H1 (cell line): ENCODE results near the gene CCDC112. TPM values are rescaled to one million over a fixed set of nuclear protein-coding genes. Genes with fewer than 3 reads are reported as not detected.

ENCODE experiments used
- CTCF ChIA-PET: fragments of 300-600 bp; sonication (Branson Sonifier 250); formaldehyde crosslinking; loops from one replicate; lab custom pipeline; 2021; ENCODE audit not compliant: partially characterized antibody; lab: Charles Lee
- POLR2A ChIA-PET: fragments of 300-600 bp; sonication (Branson Sonifier 250); formaldehyde crosslinking; loops from one replicate; lab custom pipeline; 2021; ENCODE audit warnings: inconsistent platforms; ENCODE audit not compliant: partially characterized antibody; lab: Charles Lee
- DNase-seq, 2 experiments: peaks; one replicate each; pipeline versions ENCODE4 v3.0.0 to v3.0.0-alpha.2; 2010 to 2022; ENCODE audit warnings: low spot score in 2 of 2, low read depth in 1 of 2, mixed read lengths in 1 of 2
- FAIRE-seq: peaks from 2 replicates; lab custom pipeline; 2011; peaks lifted over from hg19 to GRCh38; lab: Jason Lieb, UNC
- H2AFZ ChIP-seq: 2 replicates; pipeline ENCODE4 v1.8.1; 2012; ENCODE audit warnings: low read length, inconsistent platforms
- H2AK5ac ChIP-seq: 2 replicates; pipeline ENCODE4 v1.6.1; 2013; ENCODE audit warnings: low read depth, low read length
- H2BK120ac ChIP-seq: replicated peaks from 2 replicates; pipeline ENCODE3; 2013; ENCODE audit warnings: low read depth, low read length, inconsistent platforms
- H2BK12ac ChIP-seq: 2 replicates; pipeline ENCODE4 v1.6.1; 2013; ENCODE audit warnings: low read depth, low read length
- H2BK15ac ChIP-seq: 2 replicates; pipeline ENCODE4 v1.6.1; 2013; ENCODE audit warnings: low read length
- H2BK20ac ChIP-seq: 2 replicates; pipeline ENCODE4 v1.6.1; 2013; ENCODE audit warnings: low read length
- H2BK5ac ChIP-seq: 2 replicates; pipeline ENCODE4 v1.6.1; 2013; ENCODE audit warnings: low read depth, low read length
- H3K14ac ChIP-seq: 2 replicates; pipeline ENCODE4 v1.6.1; 2013; ENCODE audit warnings: inconsistent platforms; ENCODE audit not compliant: insufficient read length
- H3K18ac ChIP-seq: 2 replicates; pipeline ENCODE4 v1.6.1; 2013; ENCODE audit warnings: low read length; ENCODE audit errors: extremely low read depth
- H3K23ac ChIP-seq: 2 replicates; pipeline ENCODE4 v1.6.1; 2013; ENCODE audit warnings: inconsistent platforms; ENCODE audit not compliant: insufficient read length
- H3K23me2 ChIP-seq: 2 replicates; pipeline ENCODE4 v1.6.1; 2013; ENCODE audit warnings: low read depth, low read length
- H3K27ac ChIP-seq: 2 replicates; pipeline ENCODE4 v1.6.1; 2011; ENCODE audit warnings: low read depth, low read length, inconsistent platforms
- H3K27me3 ChIP-seq, 4 experiments: replicated peaks in 1 of 4; 1 replicate in 1 of 4; 2 replicates in 3 of 4; pipeline versions ENCODE4 v1.6.1 to v1.8.1; 2011 to 2013; ENCODE audit warnings: low read length in 3 of 4, mild to moderate bottlenecking in 3 of 4, inconsistent platforms in 2 of 4, mixed read lengths in 2 of 4, moderate library complexity in 1 of 4; ENCODE audit not compliant: control insufficient read depth in 3 of 4, insufficient read depth in 3 of 4; ENCODE audit errors: extremely low read depth in 1 of 4
- H3K36me3 ChIP-seq, 4 experiments: 2 replicates each; pipeline versions ENCODE4 v1.6.1 to v1.8.1; 2011 to 2013; ENCODE audit warnings: mild to moderate bottlenecking in 4 of 4, low read length in 3 of 4, moderate library complexity in 2 of 4, control low read depth in 1 of 4, inconsistent platforms in 1 of 4; ENCODE audit not compliant: insufficient read depth in 4 of 4, control insufficient read depth in 2 of 4
- H3K4ac ChIP-seq: replicated peaks from 2 replicates; pipeline ENCODE3; 2013; ENCODE audit warnings: low read length, low read depth, mixed read lengths, inconsistent platforms; ENCODE audit not compliant: insufficient read length
- H3K4me1 ChIP-seq, 4 experiments: replicated peaks in 1 of 4; 1 replicate in 1 of 4; 2 replicates in 3 of 4; pipeline versions ENCODE4 v1.6.1 to v1.8.1; 2011 to 2013; ENCODE audit warnings: low read length in 3 of 4, inconsistent platforms in 2 of 4, mixed read lengths in 1 of 4; ENCODE audit not compliant: insufficient read depth in 4 of 4, control insufficient read depth in 3 of 4
- H3K4me2 ChIP-seq, 2 experiments: 2 replicates each; pipeline versions ENCODE4 v1.6.1 to v1.8.1; 2011 to 2013; ENCODE audit warnings: low read depth in 2 of 2, low read length in 2 of 2, control low read depth in 1 of 2, inconsistent platforms in 1 of 2, mild to moderate bottlenecking in 1 of 2; ENCODE audit not compliant: insufficient read depth in 1 of 2
- H3K4me3 ChIP-seq, 4 experiments: fragments of 200-600, 300-600 bp in 1 of 4; sonication (generic), shearing (Covaris generic), sonication (Bioruptor Twin) in 1 of 4; 2 replicates each; pipeline versions ENCODE4 v1.5.1 to v1.8.1; 2011 to 2016; ENCODE audit warnings: low read length in 4 of 4, low read depth in 3 of 4, control low read depth in 2 of 4, inconsistent platforms in 2 of 4, mild to moderate bottlenecking in 2 of 4, mixed read lengths in 1 of 4, moderate library complexity in 1 of 4; ENCODE audit not compliant: insufficient read depth in 2 of 4; ENCODE audit errors: extremely low read depth in 1 of 4
- H3K56ac ChIP-seq: replicated peaks from 2 replicates; pipeline ENCODE3; 2013; ENCODE audit warnings: low read depth, mild to moderate bottlenecking, mixed read lengths, low read length, inconsistent platforms; ENCODE audit not compliant: insufficient read length
- H3K79me1 ChIP-seq: 2 replicates; pipeline ENCODE4 v1.6.1; 2013; ENCODE audit warnings: low read depth, low read length, control low read depth
- H3K79me2 ChIP-seq, 2 experiments: 2 replicates each; pipeline versions ENCODE4 v1.6.1 to v1.8.1; 2012 to 2013; ENCODE audit warnings: low read length in 2 of 2, mild to moderate bottlenecking in 2 of 2, inconsistent platforms in 1 of 2; ENCODE audit not compliant: insufficient read depth in 2 of 2, control insufficient read depth in 1 of 2
- H3K9ac ChIP-seq, 4 experiments: replicated peaks in 1 of 4; 1 replicate in 1 of 4; 2 replicates in 3 of 4; pipeline versions ENCODE4 v1.6.1 to v1.8.1; 2011 to 2013; ENCODE audit warnings: low read depth in 3 of 4, low read length in 3 of 4, control low read depth in 2 of 4, mild to moderate bottlenecking in 2 of 4, moderate library complexity in 2 of 4, inconsistent platforms in 1 of 4; ENCODE audit errors: extremely low read depth in 1 of 4
- H3K9me3 ChIP-seq, 2 experiments: 2 replicates each; pipeline versions ENCODE4 v1.6.1 to v1.8.1; 2012 to 2013; ENCODE audit warnings: mild to moderate bottlenecking in 2 of 2, moderate library complexity in 2 of 2, control low read depth in 1 of 2, inconsistent platforms in 1 of 2, low read depth in 1 of 2, low read length in 1 of 2, mixed read lengths in 1 of 2; ENCODE audit not compliant: insufficient read depth in 2 of 2
- H4K20me1 ChIP-seq, 2 experiments: replicated peaks in 1 of 2; 2 replicates each; pipeline versions ENCODE3 to v1.8.1; 2011 to 2013; ENCODE audit warnings: inconsistent platforms in 2 of 2, low read length in 2 of 2, mild to moderate bottlenecking in 1 of 2; ENCODE audit not compliant: insufficient read depth in 2 of 2, control insufficient read depth in 1 of 2
- H4K5ac ChIP-seq: 2 replicates; pipeline ENCODE4 v1.6.1; 2013; ENCODE audit warnings: low read length, low read depth, mixed read lengths, inconsistent platforms; ENCODE audit not compliant: insufficient read length
- H4K8ac ChIP-seq: 2 replicates; pipeline ENCODE4 v1.8.0; 2013; ENCODE audit warnings: mild to moderate bottlenecking, moderate library complexity, low read length, inconsistent platforms; ENCODE audit not compliant: insufficient read depth; ENCODE audit errors: extremely low read depth
- H4K91ac ChIP-seq: replicated peaks from 2 replicates; pipeline ENCODE3; 2013; ENCODE audit warnings: low read length, mixed read lengths, inconsistent platforms; ENCODE audit not compliant: insufficient read length
- CBX5 ChIP-seq: fragments of 300-800, 300-1000 bp; sonication (generic); IDR thresholded peaks from 2 replicates; pipeline ENCODE4 v1.7.1; 2016; ENCODE audit warnings: antibody characterized with exemption, low read length, low read depth
- CEBPB ChIP-seq: IDR thresholded peaks from 2 replicates; pipeline ENCODE4 v1.6.1; 2012; ENCODE audit warnings: low read depth, low read length
- CHD1 ChIP-seq: IDR thresholded peaks from 2 replicates; pipeline ENCODE4 v1.6.1; 2012; ENCODE audit warnings: low read depth, low read length, improper control_type of control experiment
- CREB1 ChIP-seq: IDR thresholded peaks from 2 replicates; pipeline ENCODE4 v1.6.1; 2012; ENCODE audit warnings: inconsistent platforms
- HDAC6 ChIP-seq: IDR thresholded peaks from one replicate; pipeline ENCODE4 v1.7.1; 2012; ENCODE audit warnings: low read depth, mild to moderate bottlenecking, inconsistent platforms, low read length, moderate library complexity
- RBBP5 ChIP-seq: IDR thresholded peaks from 2 replicates; pipeline ENCODE4 v1.7.1; 2012; ENCODE audit warnings: low read depth, mild to moderate bottlenecking, inconsistent platforms, low read length, moderate library complexity, borderline replicate concordance
- YY1 ChIP-seq: IDR thresholded peaks from 2 replicates; pipeline ENCODE4 v1.6.1; 2011; ENCODE audit warnings: low read depth, mild to moderate bottlenecking, low read length
- WGBS, 2 experiments: shearing (Covaris generic) in 1 of 2; methylation state at CpG; one replicate each; pipeline versions ENCODE4 v1.1.6 to v1.1.7; 2013 to 2015; ENCODE audit warnings: low lambda C conversion rate in 2 of 2, mixed read lengths in 2 of 2, inconsistent platforms in 1 of 2, low coverage in 1 of 2, missing lambda C conversion rate in 1 of 2; ENCODE audit not compliant: insufficient replicate concordance in 2 of 2, insufficient coverage in 1 of 2, insufficient read length in 1 of 2; ENCODE audit errors: extremely low coverage in 1 of 2, missing lambda C conversion rate in 1 of 2; 5-methylcytosine and 5-hydroxymethylcytosine counted together
- polyA plus RNA-seq, 7 experiments: library from polyadenylated mRNA; depleted of rRNA in 3 of 7; stranded (reverse) in 5 of 7; unstranded in 2 of 7; fragments of >200 nt in 5 of 7; fragments of 200-250 nt in 2 of 7; gene quantifications; 1 replicate in 5 of 7; 2 replicates in 1 of 7; 4 replicates in 1 of 7; pipeline versions ENCODE4 v1.2.1 to v1.2.3, GENCODE V29; 2011 to 2013; ENCODE audit warnings: missing spikeins in 2 of 7, mixed read lengths in 2 of 7
- total RNA-seq: library from RNA; stranded (reverse); fragmentation: NEBNext Ultra II Directional; extraction: Animal tissue kit (Norgen Biotek cat#: 25700); gene quantifications from 2 replicates; pipeline ENCODE4 v1.2.1, GENCODE V29; 2021

Gene CCDC112
- total and polyA plus RNA-seq, 2 of the 8 experiments (the other 6 are each of a cell fraction or from before 2014, with no cell fraction given) = 3.3 to 15.6 TPM

GRCh38 chr5:115260248-115260647 lies 36.2 kb downstream of the CCDC112 start:
- TF ChIP-seq CHD1 (no peak), YY1 (no peak), CREB1 (no peak), RBBP5 (no peak), HDAC6 (no peak), CEBPB (no peak), CBX5 (no peak)
- Histone ChIP-seq H3K14ac (no peak overlapping the region), H2AFZ (no peak overlapping the region), H3K27ac (no peak overlapping the region), H3K4me1 (peaks cover 0 to 4% (median 0%) of the 10 kb centered on the region in 4 experiments; a peak in 3 of 7 replicates), H3K23me2 (peaks cover 10% of the 10 kb centered on the region), H3K79me1 (0 out of 2 replicates have a peak, but pooled peaks cover 2% of the 10 kb centered on the region), H2BK15ac (no peak overlapping the region), H3K27me3 (no peaks in the 10 kb centered on the region), H2AK5ac (no peak overlapping the region), H4K20me1 (no peaks in the 10 kb centered on the region), H2BK5ac (no peak overlapping the region), H2BK120ac (no peak overlapping the region), H3K18ac (no peak overlapping the region), H3K23ac (no peak overlapping the region), H4K5ac (no peak overlapping the region), H2BK20ac (no peak overlapping the region), H4K91ac (no peak overlapping the region), H3K56ac (no peak overlapping the region), H3K36me3 (peaks cover 0 to 3% (median under 1%) of the 10 kb centered on the region in 4 experiments; a peak in 1 of 8 replicates), H3K9me3 (no peaks in the 10 kb centered on the region), H3K4me3 (no peak overlapping the region), H3K4me2 (no peak overlapping the region), H3K4ac (no peak overlapping the region), H4K8ac (no peak overlapping the region), H2BK12ac (no peak overlapping the region), H3K9ac (no peak overlapping the region), H3K79me2 (peaks cover 9 to 68% of the 10 kb centered on the region in 2 experiments; a peak in 3 of 4 replicates)
- ChIA-PET CTCF (no interaction called here), POLR2A (interaction anchor here (0.6 kb wide), 1 partner anchor 188 kb away, joined by 3 read pairs; no protein-coding TSS in a partner anchor)
- DNase-seq = no peak
- FAIRE-seq = no peak
- WGBS, 2 experiments = 92% methylated on average over 2 of the region's 2 CpGs; no CpG with 5 or more reads in 1 of the 2 experiments
